Naive thymus-derived CD4-positive, alpha-beta T cell (primary cell): ENCODE results near the gene ASPG. TPM values are rescaled to one million over a fixed set of nuclear protein-coding genes. Genes with fewer than 3 reads are reported as not detected.

Experiments
- ATAC-seq: fragments of 150-1000 bp; cut with Tn5 transposase; 2 replicates; pipeline ENCODE4 v1.10.0; 2021; ENCODE audit warnings: mild to moderate bottlenecking, moderate library complexity
- CTCF ChIA-PET: fragments of 350-600 bp; sonication (Branson Sonifier 250); formaldehyde crosslinking; loops from one replicate; lab custom pipeline; 2021; ENCODE audit warnings: antibody characterized with exemption; lab: Charles Lee
- POLR2A ChIA-PET: fragments of 350-600 bp; sonication (Branson Sonifier 250); formaldehyde crosslinking; loops from one replicate; lab custom pipeline; 2021; ENCODE audit warnings: antibody characterized with exemption, inconsistent platforms; lab: Charles Lee
- DNase-seq, 9 donors: peaks; one replicate each; pipeline versions ENCODE4 v3.0.0 to v3.0.0-alpha.2; 2020 to 2022; ENCODE audit warnings: mixed read lengths in 1 of 9
- H3K27ac ChIP-seq: one replicate; pipeline ENCODE4 v1.7.0; 2013; ENCODE audit warnings: mild to moderate bottlenecking, low read depth, low read length, moderate library complexity
- H3K27me3 ChIP-seq, 2 donors: one replicate each; pipeline ENCODE4 v1.7.0; 2013; ENCODE audit warnings: low read length in 2 of 2, mild to moderate bottlenecking in 2 of 2, moderate library complexity in 2 of 2; ENCODE audit not compliant: control insufficient read depth in 2 of 2, insufficient read depth in 2 of 2
- H3K36me3 ChIP-seq, 3 experiments: 1 replicate in 2 of 3; 2 replicates in 1 of 3; pipeline ENCODE4 v1.7.0; 2013; ENCODE audit warnings: low read length in 3 of 3, mild to moderate bottlenecking in 3 of 3, moderate library complexity in 1 of 3; ENCODE audit not compliant: insufficient read depth in 3 of 3, control insufficient read depth in 2 of 3
- H3K4me1 ChIP-seq, 2 donors: one replicate each; pipeline ENCODE4 v1.7.0; 2013; ENCODE audit warnings: low read length in 2 of 2, mild to moderate bottlenecking in 2 of 2, moderate library complexity in 1 of 2; ENCODE audit not compliant: control insufficient read depth in 2 of 2, insufficient read depth in 2 of 2
- H3K4me3 ChIP-seq: 2 replicates; pipeline ENCODE4 v1.7.0; 2013; ENCODE audit warnings: mild to moderate bottlenecking, low read length
- H3K9me3 ChIP-seq, 3 experiments: 1 replicate in 2 of 3; 2 replicates in 1 of 3; pipeline ENCODE4 v1.7.0; 2013; ENCODE audit warnings: low read length in 3 of 3; ENCODE audit not compliant: control insufficient read depth in 2 of 3
- H3K27ac Mint-ChIP-seq, 9 donors: one replicate each; pipeline ENCODE4 v1.8.0; 2020 to 2022; ENCODE audit warnings: mixed read lengths in 9 of 9, mild to moderate bottlenecking in 8 of 9, moderate library complexity in 5 of 9, inconsistent platforms in 2 of 9
- H3K27me3 Mint-ChIP-seq, 5 donors: one replicate each; pipeline ENCODE4 v1.8.0; 2021 to 2022; ENCODE audit warnings: mixed read lengths in 5 of 5, mild to moderate bottlenecking in 1 of 5
- H3K36me3 Mint-ChIP-seq, 5 donors: one replicate each; pipeline ENCODE4 v1.8.0; 2020 to 2022; ENCODE audit warnings: mixed read lengths in 5 of 5, mild to moderate bottlenecking in 3 of 5, inconsistent platforms in 1 of 5
- H3K4me1 Mint-ChIP-seq, 7 donors: one replicate each; pipeline ENCODE4 v1.8.0; 2020 to 2022; ENCODE audit warnings: mixed read lengths in 7 of 7, mild to moderate bottlenecking in 3 of 7, inconsistent platforms in 1 of 7
- H3K4me3 Mint-ChIP-seq, 10 donors: one replicate each; pipeline ENCODE4 v1.8.0; 2020 to 2022; ENCODE audit warnings: mild to moderate bottlenecking in 10 of 10, mixed read lengths in 10 of 10, moderate library complexity in 6 of 10, inconsistent platforms in 2 of 10
- H3K9me3 Mint-ChIP-seq, 11 donors: one replicate each; pipeline ENCODE4 v1.8.0; 2020 to 2022; ENCODE audit warnings: mixed read lengths in 11 of 11, mild to moderate bottlenecking in 4 of 11, inconsistent platforms in 1 of 11, moderate library complexity in 1 of 11
- intact Hi-C, 2 donors: fragments of 100-400 bp; cut with micrococcal nuclease; formaldehyde crosslinking; loops; one replicate each; pipeline ENCODE4 v1.15.1; 2023
- polyA plus RNA-seq, 2 donors: library from polyadenylated mRNA; unstranded; fragments of 300-500 nt; fragmentation: Illumina TruSeq; gene quantifications; one replicate each; pipeline ENCODE4 v1.2.3, GENCODE V29; 2021
- total RNA-seq, 6 experiments: library from RNA in 5 of 6; stranded (reverse) in 5 of 6; gene quantifications; 1 replicate in 5 of 6; 2 replicates in 1 of 6; pipeline ENCODE4 v1.2.3 and lab custom pipeline; 2021 to 2026

ASPG gene
- total and polyA plus RNA-seq, 7 experiments from 2014 or later, result 0.11 to 0.38 TPM; not detected in 5

GRCh38 chr14:104081261-104081835 is 4.2 kb upstream of the ASPG start:
- Histone ChIP-seq H3K27ac (no peak overlapping the region), H3K4me1 (peaks cover 4 to 11% of the 10 kb centered on the region in 2 donors), H3K9me3 (no peaks in the 10 kb centered on the region), H3K27me3 (no peaks in the 10 kb centered on the region), H3K36me3 (no peaks in the 10 kb centered on the region), H3K4me3 (no peak overlapping the region)
- ChIA-PET POLR2A (no interaction called here), CTCF (no interaction called here)
- ATAC-seq (no peak), DNase-seq (no peak)
- Mint-ChIP-seq H3K27me3 (peaks cover 9 to 18% (median 11%) of the 10 kb centered on the region in 5 donors), H3K4me3 (no peak overlapping the region), H3K27ac (no peak overlapping the region), H3K36me3 (no peaks in the 10 kb centered on the region), H3K4me1 (peaks cover 7 to 25% (median 18%) of the 10 kb centered on the region in 7 donors), H3K9me3 (no peaks in the 10 kb centered on the region)
- intact Hi-C loops, result no loop called here

GRCh38 chr14:104081951-104082464 is 3.5 kb upstream of the ASPG start:
- Histone ChIP-seq H3K27me3 (no peaks in the 10 kb centered on the region), H3K9me3 (no peaks in the 10 kb centered on the region), H3K4me3 (no peak overlapping the region), H3K4me1 (peaks cover 4 to 11% of the 10 kb centered on the region in 2 donors), H3K27ac (no peak overlapping the region), H3K36me3 (no peaks in the 10 kb centered on the region)
- ATAC-seq, result no peak
- DNase-seq, result no peak
- Mint-ChIP-seq H3K36me3 (no peaks in the 10 kb centered on the region), H3K4me3 (no peak overlapping the region), H3K27ac (no peak overlapping the region), H3K4me1 (peaks cover 7 to 20% (median 15%) of the 10 kb centered on the region in 7 donors), H3K27me3 (peaks cover 8 to 20% (median 12%) of the 10 kb centered on the region in 5 donors), H3K9me3 (no peaks in the 10 kb centered on the region)
- intact Hi-C loops, result no loop called here
- ChIA-PET POLR2A (no interaction called here), CTCF (no interaction called here)

GRCh38 chr14:104082807-104083206 is 2.7 kb upstream of the ASPG start:
- no peaks in the 10 kb centered on the region for H3K27me3 ChIP-seq
- H3K4me1 Mint-ChIP-seq, result peaks cover 5 to 18% (median 12%) of the 10 kb centered on the region in 7 donors
- H3K4me1 ChIP-seq, result peaks cover under 1 to 8% of the 10 kb centered on the region in 2 donors
- H3K36me3 Mint-ChIP-seq, result no peaks in the 10 kb centered on the region
- no peak overlapping the region for H3K27ac ChIP-seq
- no peak overlapping the region for H3K4me3 ChIP-seq
- DNase-seq (no peak), ATAC-seq (no peak)
- intact Hi-C loops, result no loop called here
- no peaks in the 10 kb centered on the region for H3K9me3 Mint-ChIP-seq
- H3K27me3 Mint-ChIP-seq, result peaks cover 9 to 25% (median 12%) of the 10 kb centered on the region in 5 donors
- no peaks in the 10 kb centered on the region for H3K9me3 ChIP-seq
- H3K27ac Mint-ChIP-seq, result peak overlapping the region in 1 of 9 donors; percentile 52
- H3K36me3 ChIP-seq, result no peaks in the 10 kb centered on the region
- POLR2A ChIA-PET, result no interaction called here
- CTCF ChIA-PET, result no interaction called here
- H3K4me3 Mint-ChIP-seq, result no peak overlapping the region

- Mint-ChIP-seq H3K4me1 (peaks cover 0 to 8% (median 0%) of the 10 kb centered on the region in 7 donors), H3K27ac (peak overlapping the region in 1 of 9 donors; percentile 46), H3K27me3 (peaks cover 7 to 25% (median 12%) of the 10 kb centered on the region in 5 donors), H3K4me3 (peak overlapping the region in 8 of 10 donors; percentile 22 to 64 (median 51)), H3K36me3 (no peaks in the 10 kb centered on the region), H3K9me3 (no peaks in the 10 kb centered on the region)
- CTCF ChIA-PET, result interaction anchor here (0.9 kb wide), 1 partner anchor 480 kb away, joined by 3 read pairs; no protein-coding TSS in a partner anchor
- intact Hi-C loops, result no loop called here
- H3K36me3 ChIP-seq, result no peaks in the 10 kb centered on the region
- no peaks in the 10 kb centered on the region for H3K27me3 ChIP-seq
- DNase-seq (no peak), ATAC-seq (no peak)
- H3K9me3 ChIP-seq, result no peaks in the 10 kb centered on the region
- no peak overlapping the region for H3K4me3 ChIP-seq
- H3K4me1 ChIP-seq, result no peaks in the 10 kb centered on the region
- H3K27ac ChIP-seq, result no peak overlapping the region
- POLR2A ChIA-PET, result no interaction called here
These were observed 1.1 kb upstream of the ASPG start for GRCh38 chr14:104084251-104085002.

GRCh38 chr14:104085889-104086201 is 345 bp downstream of the ASPG start:
- H3K27ac Mint-ChIP-seq, result no peak overlapping the region
- H3K4me1 ChIP-seq, result no peaks in the 10 kb centered on the region
- H3K36me3 ChIP-seq, result no peaks in the 10 kb centered on the region
- peak overlapping the region in 1 of 10 donors; percentile 25 for H3K4me3 Mint-ChIP-seq
- DNase-seq, result no peak
- ChIA-PET POLR2A (no interaction called here), CTCF (no interaction called here)
- no peak overlapping the region for H3K27ac ChIP-seq
- no peaks in the 10 kb centered on the region for H3K9me3 ChIP-seq
- no peak for ATAC-seq
- H3K27me3 Mint-ChIP-seq, result peaks cover 7 to 25% (median 12%) of the 10 kb centered on the region in 5 donors
- no peak overlapping the region for H3K4me3 ChIP-seq
- H3K36me3 Mint-ChIP-seq, result no peaks in the 10 kb centered on the region
- no peaks in the 10 kb centered on the region for H3K27me3 ChIP-seq
- H3K9me3 Mint-ChIP-seq, result no peaks in the 10 kb centered on the region
- H3K4me1 Mint-ChIP-seq, result peaks cover 0 to 8% (median 0%) of the 10 kb centered on the region in 7 donors
- intact Hi-C loops, result no loop called here

GRCh38 chr14:104086210-104086660 is 735 bp downstream of the ASPG start:
- Histone ChIP-seq H3K4me3 (no peak overlapping the region), H3K27ac (no peak overlapping the region), H3K4me1 (no peaks in the 10 kb centered on the region), H3K9me3 (no peaks in the 10 kb centered on the region), H3K36me3 (no peaks in the 10 kb centered on the region), H3K27me3 (no peaks in the 10 kb centered on the region)
- H3K27ac Mint-ChIP-seq, result no peak overlapping the region
- H3K4me3 Mint-ChIP-seq, result peak overlapping the region in 2 of 10 donors; percentile 25 to 30
- H3K4me1 Mint-ChIP-seq, result peaks cover 0 to 8% (median 0%) of the 10 kb centered on the region in 7 donors
- POLR2A ChIA-PET, result no interaction called here
- H3K27me3 Mint-ChIP-seq, result peaks cover 7 to 25% (median 12%) of the 10 kb centered on the region in 5 donors
- DNase-seq, result no peak
- intact Hi-C loops, result no loop called here
- H3K36me3 Mint-ChIP-seq, result no peaks in the 10 kb centered on the region
- no peaks in the 10 kb centered on the region for H3K9me3 Mint-ChIP-seq
- ATAC-seq, result no peak
- CTCF ChIA-PET, result no interaction called here
